AG09309 (cell line): ENCODE measurements around the gene FABP1.

Source experiments
- DNase-seq: peaks from one replicate; pipeline ENCODE4 v3.0.0-alpha.2; 2010; ENCODE audit warnings: low read depth
- H3K4me3 ChIP-seq: 2 replicates; pipeline ENCODE4 v1.5.1; 2011; ENCODE audit warnings: mild to moderate bottlenecking, low read depth, low read length, moderate library complexity; ENCODE audit not compliant: control insufficient read depth
- CTCF ChIP-seq: IDR thresholded peaks from 2 replicates; pipeline ENCODE4 v1.5.1; 2011; ENCODE audit warnings: mild to moderate bottlenecking, low read depth, low read length, inconsistent platforms; ENCODE audit not compliant: insufficient read depth, control insufficient read depth; ENCODE audit errors: missing control alignments

Gene FABP1

GRCh38 chr2:88080545-88080944 is 47.3 kb downstream of the FABP1 start:
- no peak for DNase-seq
- TF ChIP-seq CTCF, result no peak
- no peak overlapping the region for H3K4me3 ChIP-seq

GRCh38 chr2:88078643-88079172 is 49.2 kb downstream of the FABP1 start:
- no peak overlapping the region for H3K4me3 ChIP-seq
- no peak for TF ChIP-seq CTCF
- DNase-seq, result no peak

GRCh38 chr2:88077080-88077479 is 50.8 kb downstream of the FABP1 start:
- TF ChIP-seq CTCF, result no peak
- no peak for DNase-seq
- H3K4me3 ChIP-seq, result no peak overlapping the region

GRCh38 chr2:88074854-88075292 is 53.0 kb downstream of the FABP1 start:
- DNase-seq, result peak; percentile 86
- H3K4me3 ChIP-seq, result no peak overlapping the region
- no peak for TF ChIP-seq CTCF

GRCh38 chr2:88074150-88074549 is 53.7 kb downstream of the FABP1 start:
- no peak for DNase-seq
- H3K4me3 ChIP-seq, result no peak overlapping the region
- no peak for TF ChIP-seq CTCF
